ENCODE measurements around the gene CROT.

Gene CROT, protein sequence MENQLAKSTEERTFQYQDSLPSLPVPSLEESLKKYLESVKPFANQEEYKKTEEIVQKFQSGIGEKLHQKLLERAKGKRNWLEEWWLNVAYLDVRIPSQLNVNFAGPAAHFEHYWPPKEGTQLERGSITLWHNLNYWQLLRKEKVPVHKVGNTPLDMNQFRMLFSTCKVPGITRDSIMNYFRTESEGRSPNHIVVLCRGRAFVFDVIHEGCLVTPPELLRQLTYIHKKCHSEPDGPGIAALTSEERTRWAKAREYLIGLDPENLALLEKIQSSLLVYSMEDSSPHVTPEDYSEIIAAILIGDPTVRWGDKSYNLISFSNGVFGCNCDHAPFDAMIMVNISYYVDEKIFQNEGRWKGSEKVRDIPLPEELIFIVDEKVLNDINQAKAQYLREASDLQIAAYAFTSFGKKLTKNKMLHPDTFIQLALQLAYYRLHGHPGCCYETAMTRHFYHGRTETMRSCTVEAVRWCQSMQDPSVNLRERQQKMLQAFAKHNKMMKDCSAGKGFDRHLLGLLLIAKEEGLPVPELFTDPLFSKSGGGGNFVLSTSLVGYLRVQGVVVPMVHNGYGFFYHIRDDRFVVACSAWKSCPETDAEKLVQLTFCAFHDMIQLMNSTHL

DNA sequence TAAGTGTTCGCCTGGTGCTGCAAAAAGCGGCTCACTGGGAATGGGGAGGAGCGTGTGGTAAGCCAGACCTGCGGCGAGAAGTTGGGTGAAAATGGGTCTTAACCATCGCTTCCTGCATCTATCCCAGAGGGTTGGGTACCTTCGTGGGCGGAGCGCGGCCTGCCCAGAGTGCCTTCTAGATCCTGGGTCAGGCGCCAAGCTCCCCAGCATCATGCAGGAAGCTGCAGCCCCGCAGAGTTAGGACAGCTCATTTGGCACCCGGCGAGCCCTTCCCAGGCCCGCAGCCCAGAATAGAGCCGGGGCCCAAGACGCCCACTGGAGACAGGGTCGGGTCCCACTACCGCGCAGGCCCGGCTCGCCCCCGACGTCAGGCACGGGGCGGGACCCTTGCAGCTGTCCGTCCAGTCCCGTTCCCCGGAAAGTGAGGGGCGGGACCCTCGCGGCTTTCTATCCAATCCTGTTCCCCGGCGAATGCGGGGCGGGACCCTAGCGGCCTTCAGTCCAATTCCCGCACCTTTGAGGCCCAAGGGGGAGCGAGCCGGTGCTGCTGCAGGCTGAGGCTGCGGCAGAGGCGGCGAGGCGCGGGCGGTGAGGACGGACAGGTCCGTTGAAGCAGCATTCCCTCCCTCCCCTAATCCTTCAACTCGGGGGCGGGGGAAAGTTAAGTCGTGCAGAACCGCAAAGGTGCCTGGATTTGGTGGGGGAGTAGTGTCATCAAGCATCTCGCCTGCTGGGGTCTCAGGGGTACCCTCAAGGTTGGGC is at the start of gene CROT:
CROT (plus strand) TSS at position 499 of the 762 bp plus-strand sequence. CDS start 3,405 bp downstream, outside the sequence.
- peak; percentile 96 to 97 for DNase-seq

DNA sequence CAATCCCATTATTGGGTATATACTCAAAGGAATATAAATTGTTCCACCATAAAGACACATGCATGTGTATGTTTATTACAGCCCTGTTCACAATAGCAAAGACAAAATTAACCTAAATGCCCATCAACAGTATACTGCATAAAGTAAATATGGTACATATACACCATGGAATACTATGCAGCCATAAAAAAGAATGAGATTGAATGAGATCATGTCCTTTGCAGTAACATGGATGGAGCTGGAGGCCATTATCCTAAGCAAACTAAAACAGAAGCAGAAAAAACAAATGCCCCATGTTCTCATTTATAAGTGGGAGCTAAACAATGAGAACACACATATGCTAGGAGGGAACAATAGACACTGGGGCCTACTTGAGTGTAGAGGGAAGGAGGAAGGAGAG is 44.7 kb upstream of the CROT start:
- no peak for DNase-seq

- no peak for DNase-seq
Measured at GRCh38 chr7:87310790-87311419, 34.6 kb upstream of the CROT start.

GRCh38 chr7:87312215-87312865 is 33.1 kb upstream of the CROT start:
- DNase-seq = peak; percentile 49 to 63

GRCh38 chr7:87316097-87316700 is 29.3 kb upstream of the CROT start:
- no peak for DNase-seq

DNA sequence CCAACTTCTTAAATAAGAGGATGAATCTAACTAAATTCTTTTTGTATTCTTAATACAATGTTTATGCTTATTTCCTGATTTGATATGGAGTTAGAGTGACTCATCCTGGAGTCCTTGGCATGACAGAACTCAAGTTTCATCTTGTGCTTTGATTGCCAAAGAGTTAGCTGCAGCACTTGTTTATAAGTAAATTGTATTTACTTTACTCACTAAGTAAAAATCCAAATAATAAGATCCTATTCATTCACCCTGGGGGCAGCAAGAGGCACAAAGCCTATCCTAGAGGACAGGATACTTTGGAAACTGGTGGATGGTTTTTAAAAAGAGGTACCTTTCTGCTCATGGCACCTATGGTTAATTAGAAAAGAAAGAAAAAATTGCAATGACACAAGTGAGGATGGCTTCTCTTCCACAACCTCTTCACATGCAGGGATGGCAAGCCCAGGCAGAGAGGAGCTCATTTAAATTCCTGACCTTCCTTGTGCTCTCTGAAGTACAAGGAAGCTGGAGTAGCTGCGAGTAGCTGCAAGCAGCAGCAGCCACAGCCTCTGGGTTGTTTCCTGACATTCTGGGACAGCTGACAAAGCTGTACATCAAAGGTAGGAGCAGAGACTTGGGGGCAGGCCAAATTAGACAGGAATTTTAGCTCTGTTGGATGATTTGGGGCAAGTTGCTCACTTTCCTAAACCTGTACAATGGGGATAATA is 28.5 kb upstream of the CROT start:
- no peak for DNase-seq

GRCh38 chr7:87317691-87318245 is 27.7 kb upstream of the CROT start:
- DNase-seq = no peak

DNA sequence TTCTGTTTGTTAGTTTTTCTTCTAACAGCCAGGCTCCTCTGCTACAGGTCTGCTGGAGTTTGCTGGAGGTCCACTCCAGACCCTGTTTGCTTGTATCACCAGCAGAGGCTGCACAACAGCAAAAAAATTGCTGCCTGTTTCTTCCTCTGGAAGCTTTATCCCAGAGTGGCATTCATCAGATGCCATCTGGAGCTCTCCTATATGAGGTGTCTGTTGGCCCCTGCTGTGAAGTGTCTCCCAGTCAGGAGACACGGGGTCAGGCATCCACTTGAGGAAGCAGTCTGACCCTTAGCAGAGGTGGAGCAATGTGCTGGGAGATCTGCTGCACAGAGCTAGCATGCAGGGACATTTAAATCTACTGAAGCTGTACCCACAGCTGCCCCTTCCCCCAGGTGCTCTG is 26.7 kb upstream of the CROT start:
- no peak for DNase-seq

DNA sequence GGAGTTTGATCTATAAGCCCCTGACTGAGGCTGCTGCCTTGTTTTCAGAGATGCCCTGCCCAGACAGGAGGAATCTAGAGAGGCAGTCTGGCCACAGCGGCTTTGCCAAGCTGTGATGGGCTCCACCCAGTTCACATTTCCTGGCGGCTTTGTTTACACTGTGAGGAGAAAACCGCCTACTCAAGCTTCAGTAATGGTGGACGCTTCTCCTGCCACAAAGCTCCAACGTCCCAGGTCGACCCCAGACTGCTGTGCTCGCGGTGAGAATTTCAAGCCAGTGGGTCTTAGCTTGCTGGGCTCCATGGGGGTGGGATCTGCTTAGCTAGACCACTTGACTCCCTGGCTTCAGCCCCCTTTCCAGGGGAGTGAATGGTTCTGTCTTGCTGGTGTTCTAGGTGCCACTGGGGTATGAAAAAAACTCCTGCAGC is 26.3 kb upstream of the CROT start:
- DNase-seq = peak in 1 of 2 donors; percentile 18

GRCh38 chr7:87322912-87323311 is 22.6 kb upstream of the CROT start:
- DNase-seq = no peak

GRCh38 chr7:87325576-87326370 is 19.7 kb upstream of the CROT start:
- DNase-seq = no peak

DNA sequence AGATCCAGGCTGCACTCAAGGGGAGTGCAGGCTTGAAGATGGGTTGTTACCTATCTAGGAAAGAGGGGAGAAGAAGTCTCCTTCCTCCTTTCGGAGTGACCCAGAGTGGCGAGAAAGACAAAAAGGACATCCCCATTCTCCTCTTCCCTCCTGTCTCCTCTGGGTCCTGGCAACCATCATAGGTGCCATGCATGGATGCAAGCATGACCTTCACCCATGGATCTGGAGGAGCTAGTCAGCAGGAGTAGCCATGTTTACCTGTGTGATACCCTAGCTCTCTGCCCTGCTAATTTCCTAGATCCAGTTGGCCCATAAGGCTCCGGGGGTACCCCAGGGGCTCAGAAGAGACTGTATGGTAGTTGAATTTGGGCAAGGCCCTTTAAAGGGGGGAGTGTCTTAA is 17.2 kb upstream of the CROT start:
- DNase-seq = no peak

DNA sequence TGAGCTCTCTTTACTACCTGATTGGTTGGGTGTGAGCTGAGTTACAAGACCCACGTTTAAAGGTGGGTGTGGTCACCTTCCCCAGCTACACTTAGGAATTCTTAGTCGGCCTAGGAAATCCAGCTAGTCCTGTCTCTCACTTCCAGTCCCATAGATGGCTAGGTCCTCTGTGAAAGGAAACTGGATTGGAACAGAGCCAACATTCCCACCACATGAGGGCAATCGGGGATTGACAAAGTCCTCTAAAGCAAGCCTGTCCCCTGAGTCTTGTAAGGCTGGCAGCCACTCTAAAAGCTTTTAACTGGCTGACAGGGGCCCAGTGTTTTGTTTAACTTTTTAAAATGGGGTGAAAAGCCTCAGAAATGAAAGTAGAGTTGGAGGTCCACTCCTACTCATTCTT is 15.1 kb upstream of the CROT start:
- DNase-seq = no peak

DNA sequence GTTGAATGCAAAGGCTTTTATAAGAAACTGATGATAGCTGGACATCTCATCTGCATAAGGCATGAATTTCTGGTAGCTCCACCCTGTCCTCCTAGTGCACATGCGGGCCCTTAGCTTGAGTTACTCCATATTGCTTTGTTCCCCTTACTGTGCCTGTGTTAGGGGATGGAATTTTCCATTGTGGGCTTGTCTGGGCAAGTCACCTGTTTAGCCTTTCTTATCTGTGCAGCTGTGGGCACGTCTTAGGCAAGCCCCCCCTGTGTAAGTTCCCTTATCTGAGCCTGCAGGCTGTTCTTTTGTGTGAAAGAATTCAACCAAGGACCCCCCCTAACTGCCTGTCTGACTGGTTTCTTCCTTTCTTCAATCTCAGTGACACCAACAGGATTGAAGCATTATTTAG is 14.5 kb upstream of the CROT start:
- DNase-seq = no peak

DNA sequence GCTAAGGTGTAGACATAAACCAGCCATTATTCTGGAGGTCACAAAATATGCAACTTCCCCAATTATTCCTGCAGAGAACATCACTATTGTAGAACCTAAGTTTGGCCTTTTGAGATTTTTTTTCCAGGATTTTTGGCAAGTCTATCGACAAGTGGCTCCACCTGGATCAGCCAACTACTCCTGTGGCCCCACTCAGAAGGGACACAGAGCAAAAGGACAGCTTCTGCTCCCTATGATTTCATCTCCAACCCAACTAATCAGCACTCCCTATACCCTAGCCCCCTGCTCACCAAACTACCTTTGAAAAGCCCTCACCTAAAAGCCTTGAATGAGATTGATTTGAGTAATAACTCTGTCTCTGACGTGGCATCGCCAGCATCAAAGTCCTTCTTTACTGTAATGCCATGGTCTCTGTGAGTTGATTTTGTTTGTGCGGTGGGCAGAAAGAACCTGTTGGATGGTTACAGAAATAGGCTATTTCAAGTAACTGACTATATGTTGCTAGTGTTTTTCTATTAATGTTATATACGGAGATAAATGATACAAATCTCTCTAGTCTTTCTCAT is 13.7 kb upstream of the CROT start:
- no peak for DNase-seq

DNA sequence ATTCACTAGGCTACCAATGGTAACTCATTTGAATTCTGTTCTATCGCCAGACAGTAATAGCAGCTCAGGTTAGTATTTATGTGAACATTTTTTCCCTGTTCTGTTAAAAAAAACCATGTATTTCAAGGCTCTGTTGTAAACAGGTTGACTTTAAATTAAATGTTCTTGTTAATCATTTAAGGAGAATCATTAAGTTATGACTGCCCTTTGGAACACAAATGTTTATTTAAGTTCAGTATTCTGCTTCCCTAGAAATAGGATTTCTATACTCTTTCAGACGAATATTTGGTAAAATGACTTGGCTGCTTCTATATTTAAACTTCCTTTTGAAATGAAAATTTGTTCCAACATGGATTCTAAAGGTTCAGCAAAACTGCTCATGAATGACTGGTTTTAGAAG is 13.1 kb upstream of the CROT start:
- DNase-seq = no peak

DNA sequence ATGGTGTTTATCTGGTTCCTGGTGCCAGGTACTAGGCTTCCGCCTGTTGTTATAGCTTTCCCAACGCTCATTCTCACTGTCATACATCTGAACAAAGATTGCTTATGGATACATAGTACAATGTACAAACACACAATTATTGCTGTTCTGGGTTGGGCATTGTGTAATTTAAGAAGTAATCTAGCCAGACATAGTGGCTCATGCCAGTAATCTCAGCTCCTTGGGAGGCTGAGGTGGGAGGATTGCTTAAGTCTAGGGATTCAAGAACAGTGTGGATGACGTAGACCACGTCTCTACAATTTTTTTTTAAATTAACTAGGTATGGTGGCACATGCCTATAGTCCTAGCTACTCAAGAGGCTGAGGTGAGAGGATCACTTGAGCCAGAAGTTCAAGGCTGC is 9.3 kb upstream of the CROT start:
- no peak for DNase-seq

GRCh38 chr7:87337331-87337730 is 8.1 kb upstream of the CROT start:
- DNase-seq = no peak

GRCh38 chr7:87339373-87339897 is 6.0 kb upstream of the CROT start:
- DNase-seq = no peak

DNA sequence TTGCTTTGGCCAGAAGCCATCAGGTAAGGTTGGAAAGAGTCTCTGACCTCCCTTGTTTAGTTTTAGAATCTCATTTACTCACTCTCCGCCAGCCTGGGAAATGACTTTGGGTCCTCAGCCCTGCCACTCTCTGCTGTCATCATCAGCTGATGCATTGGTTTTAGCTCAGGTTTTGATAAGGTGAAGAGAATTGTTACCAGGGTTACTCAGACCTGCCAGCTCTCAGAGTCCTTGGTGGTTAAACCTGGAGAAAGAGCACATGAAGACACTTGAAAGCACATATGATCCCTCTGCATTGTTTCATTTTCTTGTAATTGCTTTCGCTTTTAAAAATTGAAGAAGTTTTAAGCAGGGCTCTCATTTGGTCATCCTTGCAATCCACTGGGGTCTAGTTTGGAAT is 4.0 kb upstream of the CROT start:
- no peak for DNase-seq

Measured in stimulated activated CD4-positive, alpha-beta T cell treated with anti-CD3 and anti-CD28 coated beads, Interleukin-2, amount 100 ng/mL, for 24 hours (primary cell).